Effector memory CD4-positive, alpha-beta T cell (primary cell): ENCODE measurements around the gene DBF4B.
A peak's percentile ranks its signal among the peaks of the same experiment; 100 is the strongest.

ENCODE experiments used
- DNase-seq, 3 donors: peaks; one replicate each; pipeline ENCODE4 v3.0.0-alpha.2; 2020
- H3K27ac ChIP-seq: 2 replicates; pipeline ENCODE4 v1.7.0; 2013; ENCODE audit warnings: mild to moderate bottlenecking, low read length, moderate library complexity; ENCODE audit not compliant: insufficient read depth, poor library complexity, severe bottlenecking
- H3K27me3 ChIP-seq: replicated peaks from 2 replicates; pipeline ENCODE4 v1.7.0; 2013; ENCODE audit warnings: mild to moderate bottlenecking, low read length; ENCODE audit not compliant: insufficient read depth, control insufficient read depth, poor library complexity, severe bottlenecking
- H3K36me3 ChIP-seq: 2 replicates; pipeline ENCODE4 v1.7.0; 2013; ENCODE audit warnings: mild to moderate bottlenecking, low read length, moderate library complexity; ENCODE audit not compliant: control insufficient read depth, insufficient read depth
- H3K4me1 ChIP-seq: 2 replicates; pipeline ENCODE4 v1.7.0; 2013; ENCODE audit warnings: low read length, mild to moderate bottlenecking; ENCODE audit not compliant: control insufficient read depth, insufficient read depth, poor library complexity, severe bottlenecking
- H3K4me3 ChIP-seq: 2 replicates; pipeline ENCODE4 v1.7.0; 2013; ENCODE audit warnings: low read length, low read depth, mild to moderate bottlenecking; ENCODE audit not compliant: insufficient read depth, poor library complexity, severe bottlenecking
- H3K9me3 ChIP-seq: 2 replicates; pipeline ENCODE4 v1.7.0; 2013; ENCODE audit warnings: mild to moderate bottlenecking, low read length, moderate library complexity; ENCODE audit not compliant: control insufficient read depth

Gene DBF4B

DNA sequence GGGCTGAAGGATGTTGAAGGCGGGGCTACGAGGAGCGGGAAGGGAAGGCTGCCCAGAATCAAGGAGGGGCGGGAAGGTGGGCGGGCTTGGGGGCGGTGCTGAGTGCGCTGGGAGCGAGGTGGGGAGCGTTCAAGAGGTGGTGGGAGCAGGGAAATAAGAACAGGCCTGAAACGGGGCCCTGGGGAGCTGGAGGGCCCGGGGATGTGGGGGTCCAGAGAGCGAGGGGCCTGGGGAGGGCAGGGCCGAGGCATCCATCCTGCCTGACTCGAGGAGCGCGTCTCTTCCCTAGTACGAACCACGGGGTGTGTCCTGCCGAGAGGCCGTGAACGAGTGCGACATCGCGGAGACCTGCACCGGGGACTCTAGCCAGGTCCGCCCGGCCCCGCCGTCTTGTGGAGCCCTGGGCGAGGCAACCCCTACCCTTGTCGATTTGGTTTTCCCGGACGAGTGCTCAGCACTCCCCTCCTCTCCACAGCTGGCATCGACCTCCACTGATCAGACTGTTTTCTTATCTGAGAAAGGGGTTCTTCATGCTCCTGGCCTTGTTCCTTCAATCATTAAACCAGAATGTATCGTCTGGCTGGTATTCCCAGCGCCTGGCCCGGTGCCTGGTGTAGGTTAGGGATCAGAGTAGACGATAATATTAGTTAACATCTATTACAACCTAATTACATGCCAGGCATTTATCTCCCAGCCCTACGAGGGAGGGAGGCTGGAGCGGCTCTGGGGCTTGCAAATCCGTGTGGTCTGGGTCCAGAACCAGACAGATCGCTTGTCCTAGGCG, 67.6 kb downstream of the DBF4B start:
- H3K27ac ChIP-seq, result peak overlapping the region; percentile 52

DNA sequence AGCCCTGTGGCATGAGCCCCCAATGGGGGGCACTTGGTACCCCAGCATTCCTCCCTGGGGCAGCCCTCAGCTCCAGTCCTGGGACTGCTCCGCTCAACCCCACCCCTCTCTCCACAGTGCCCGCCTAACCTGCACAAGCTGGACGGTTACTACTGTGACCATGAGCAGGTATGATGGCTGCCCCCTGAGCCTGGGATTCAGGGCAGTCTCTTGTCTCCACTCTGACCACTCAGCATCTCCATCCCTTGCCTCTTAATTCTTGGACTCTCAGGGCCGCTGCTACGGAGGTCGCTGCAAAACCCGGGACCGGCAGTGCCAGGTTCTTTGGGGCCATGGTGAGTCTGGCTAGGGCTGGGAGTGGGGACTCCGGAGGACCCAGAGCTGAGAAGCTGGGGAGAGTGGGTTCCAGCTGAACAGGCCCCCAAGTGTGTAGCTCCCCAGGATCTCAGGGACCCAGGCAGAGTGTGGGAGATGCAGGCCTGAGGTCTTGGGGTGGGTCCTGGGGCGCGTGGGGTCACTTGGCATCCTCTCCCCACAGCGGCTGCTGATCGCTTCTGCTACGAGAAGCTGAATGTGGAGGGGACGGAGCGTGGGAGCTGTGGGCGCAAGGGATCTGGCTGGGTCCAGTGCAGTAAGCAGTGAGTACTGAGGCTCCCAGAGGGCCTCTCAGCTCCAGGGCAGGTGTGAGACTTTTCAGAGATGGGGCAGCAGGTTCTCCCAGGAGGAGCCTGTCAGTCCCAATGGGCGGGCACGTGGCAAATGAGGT, 68.3 kb downstream of the DBF4B start:
- Histone ChIP-seq H3K9me3 (no peaks in the 10 kb centered on the region), H3K27ac (no peak overlapping the region), H3K36me3 (no peaks in the 10 kb centered on the region), H3K4me1 (peaks cover 15% of the 10 kb centered on the region), H3K27me3 (no peaks in the 10 kb centered on the region), H3K4me3 (no peak overlapping the region)
- no peak for DNase-seq

More for the DNA sequence above, 67.6 kb downstream of the DBF4B start:
- Histone ChIP-seq H3K9me3 (no peaks in the 10 kb centered on the region), H3K4me1 (peaks cover 15% of the 10 kb centered on the region), H3K36me3 (no peaks in the 10 kb centered on the region), H3K27me3 (no peaks in the 10 kb centered on the region), H3K4me3 (peak overlapping the region; percentile 65)
- no peak for DNase-seq

GRCh38 chr17:44777394-44778348, 69.2 kb downstream of the DBF4B start:
- H3K36me3 ChIP-seq, result no peaks in the 10 kb centered on the region
- H3K4me1 ChIP-seq, result peaks cover 15% of the 10 kb centered on the region
- no peaks in the 10 kb centered on the region for H3K9me3 ChIP-seq
- H3K27ac ChIP-seq, result no peak overlapping the region
- no peak overlapping the region for H3K4me3 ChIP-seq
- no peaks in the 10 kb centered on the region for H3K27me3 ChIP-seq
- DNase-seq, result no peak

DNA sequence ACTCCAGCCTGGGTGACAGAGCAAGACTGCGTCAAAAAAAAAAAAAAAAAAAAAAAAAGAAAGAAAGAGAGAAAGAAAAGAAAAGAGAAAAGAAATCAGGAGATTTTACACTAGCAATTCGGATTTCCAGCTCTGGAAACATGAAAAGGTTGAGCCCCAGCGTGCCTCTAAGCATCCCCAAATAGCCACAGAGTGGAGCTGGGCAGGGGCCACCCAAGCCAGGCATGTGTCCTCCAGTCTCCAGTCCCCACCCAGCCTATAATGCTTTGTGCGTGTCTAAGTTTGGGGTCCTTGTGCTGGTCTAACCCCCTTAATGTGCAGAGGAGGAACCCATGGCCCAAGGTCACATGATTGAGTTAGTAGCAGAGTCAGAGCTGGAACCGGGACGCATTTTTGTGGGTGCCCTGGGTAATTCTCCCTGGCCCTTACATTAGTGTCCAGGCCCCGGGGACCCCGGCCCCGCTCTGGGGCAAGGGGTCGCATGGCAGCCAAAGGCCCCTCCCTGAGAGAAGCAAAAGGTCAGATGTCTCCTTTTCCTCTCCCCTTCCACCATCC, 70.3 kb downstream of the DBF4B start:
- peak overlapping the region; percentile 53 for H3K4me3 ChIP-seq
- H3K4me1 ChIP-seq, result peaks cover 15% of the 10 kb centered on the region
- H3K27me3 ChIP-seq, result no peaks in the 10 kb centered on the region
- no peaks in the 10 kb centered on the region for H3K9me3 ChIP-seq
- no peaks in the 10 kb centered on the region for H3K36me3 ChIP-seq
- DNase-seq, result no peak
- H3K27ac ChIP-seq, result no peak overlapping the region

- H3K27me3 ChIP-seq, result no peaks in the 10 kb centered on the region
- H3K4me1 ChIP-seq, result peaks cover 15% of the 10 kb centered on the region
- H3K36me3 ChIP-seq, result no peaks in the 10 kb centered on the region
- H3K27ac ChIP-seq, result no peak overlapping the region
- peak; percentile 58 to 71 (median 62) for DNase-seq
- H3K4me3 ChIP-seq, result peak overlapping the region; percentile 53
- H3K9me3 ChIP-seq, result no peaks in the 10 kb centered on the region
Observed at GRCh38 chr17:44779211-44780025, 71.0 kb downstream of the DBF4B start.

DNA sequence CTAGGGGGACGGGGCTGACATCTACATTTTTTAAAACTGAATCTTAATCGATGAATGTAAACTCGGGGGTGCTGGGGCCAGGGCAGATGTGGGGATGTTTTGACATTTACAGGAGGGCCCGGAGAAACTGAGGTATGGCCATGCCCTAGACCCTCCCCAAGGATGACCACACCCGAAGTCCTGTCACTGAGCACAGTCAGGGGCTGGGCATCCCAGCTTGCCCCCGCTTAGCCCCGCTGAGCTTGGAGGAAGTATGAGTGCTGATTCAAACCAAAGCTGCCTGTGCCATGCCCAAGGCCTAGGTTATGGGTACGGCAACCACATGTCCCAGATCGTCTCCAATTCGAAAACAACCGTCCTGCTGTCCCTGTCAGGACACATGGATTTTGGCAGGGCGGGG, 71.7 kb downstream of the DBF4B start:
- no peak for DNase-seq
- no peak overlapping the region for H3K27ac ChIP-seq
- peaks cover 15% of the 10 kb centered on the region for H3K4me1 ChIP-seq
- H3K36me3 ChIP-seq, result no peaks in the 10 kb centered on the region
- no peaks in the 10 kb centered on the region for H3K9me3 ChIP-seq
- no peak overlapping the region for H3K4me3 ChIP-seq
- no peaks in the 10 kb centered on the region for H3K27me3 ChIP-seq

DNA sequence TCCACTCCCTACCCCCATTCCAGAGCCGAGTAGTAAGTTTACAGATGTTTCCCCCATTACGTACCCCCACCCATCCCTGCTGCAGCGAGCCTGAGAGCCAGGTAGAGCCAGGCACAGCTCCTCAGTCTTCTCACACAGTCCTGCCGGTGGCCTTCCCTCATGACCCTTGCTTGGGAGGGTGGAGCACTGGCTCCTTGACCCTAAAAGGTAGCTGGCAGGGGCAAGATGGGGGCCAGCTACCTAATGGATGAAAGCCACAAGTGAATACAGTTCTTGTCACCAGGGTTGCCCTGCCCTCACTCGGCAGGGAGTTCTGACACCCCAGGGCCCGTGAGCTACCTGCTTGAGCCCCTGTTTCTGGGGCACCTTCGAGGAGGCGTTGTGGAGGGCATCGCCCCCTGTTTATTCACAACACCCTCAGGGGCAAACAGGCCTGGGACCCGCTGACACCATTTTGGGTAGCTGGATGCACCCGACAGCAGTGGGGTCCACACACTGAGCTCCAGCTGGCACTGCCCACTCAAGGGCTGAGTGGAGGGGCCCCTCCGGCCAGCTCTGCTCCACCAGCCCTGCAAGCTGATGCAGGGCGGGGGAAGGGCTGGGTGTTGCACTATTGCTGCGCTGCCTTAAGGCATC, 72.5 kb downstream of the DBF4B start:
- no peaks in the 10 kb centered on the region for H3K27me3 ChIP-seq
- H3K4me1 ChIP-seq, result peaks cover 13% of the 10 kb centered on the region
- no peak overlapping the region for H3K27ac ChIP-seq
- H3K36me3 ChIP-seq, result no peaks in the 10 kb centered on the region
- H3K9me3 ChIP-seq, result no peaks in the 10 kb centered on the region
- no peak for DNase-seq
- H3K4me3 ChIP-seq, result no peak overlapping the region

- Histone ChIP-seq H3K36me3 (no peaks in the 10 kb centered on the region), H3K4me3 (no peak overlapping the region), H3K27ac (no peak overlapping the region), H3K9me3 (no peaks in the 10 kb centered on the region), H3K27me3 (no peaks in the 10 kb centered on the region), H3K4me1 (peaks cover 8% of the 10 kb centered on the region)
- no peak for DNase-seq
Observed at GRCh38 chr17:44781551-44782325, 73.3 kb downstream of the DBF4B start.
